Activated CD8-positive, alpha-beta memory T cell treated with anti-CD3 and anti-CD28 coated beads, Interleukin-2, amount 10 ng/mL, durations not matched to agents 7 days and 5 days (primary cell): ENCODE measurements around the gene STX12. TPM values are rescaled to one million over a fixed set of nuclear protein-coding genes. Genes with fewer than 3 reads are reported as not detected.
"Not testable (repeated sequence)": the region's sequence is repeated elsewhere in the genome, so short reads cannot be mapped to it uniquely, and the experiment has no call there.

Experiments used
- ATAC-seq: fragments of 150-1000 bp; cut with Tn5 transposase; one replicate; pipeline ENCODE4 v1.10.0; 2021; ENCODE audit warnings: moderate library complexity
- CTCF ChIA-PET: fragments of 350-600 bp; sonication (Branson Sonifier 250); formaldehyde crosslinking; loops from one replicate; lab custom pipeline; 2021; ENCODE audit warnings: antibody characterized with exemption; lab: Charles Lee
- DNase-seq: peaks from one replicate; pipeline ENCODE4 v3.0.0-alpha.2; 2020
- H3K27ac Mint-ChIP-seq: one replicate; pipeline ENCODE4 v1.8.0; 2021; ENCODE audit warnings: mild to moderate bottlenecking, mixed read lengths
- H3K27me3 Mint-ChIP-seq: one replicate; pipeline ENCODE4 v1.8.0; 2021; ENCODE audit warnings: mixed read lengths
- H3K36me3 Mint-ChIP-seq: one replicate; pipeline ENCODE4 v1.8.0; 2021; ENCODE audit warnings: mild to moderate bottlenecking, mixed read lengths
- H3K4me1 Mint-ChIP-seq: one replicate; pipeline ENCODE4 v1.8.0; 2021; ENCODE audit warnings: mixed read lengths
- H3K4me3 Mint-ChIP-seq: one replicate; pipeline ENCODE4 v1.8.0; 2021; ENCODE audit warnings: mild to moderate bottlenecking, moderate library complexity, mixed read lengths
- H3K9me3 Mint-ChIP-seq: one replicate; pipeline ENCODE4 v1.8.0; 2022; ENCODE audit warnings: low read depth, mixed read lengths
- total RNA-seq, 2 experiments: library from RNA; stranded (reverse); gene quantifications; one replicate each; pipeline ENCODE4 v1.2.3, GENCODE V29; 2021

Gene STX12
- total RNA-seq, 2 experiments from 2014 or later: 20.4 to 29.5 TPM

GRCh38 chr1:27868932-27869718, 96.1 kb downstream of the STX12 start:
- Mint-ChIP-seq H3K4me1 (peaks cover 45% of the 10 kb centered on the region), H3K36me3 (peaks cover 3% of the 10 kb centered on the region), H3K27me3 (no peaks in the 10 kb centered on the region), H3K27ac (peak overlapping the region; percentile 89), H3K4me3 (peak overlapping the region; percentile 55), H3K9me3 (no peaks in the 10 kb centered on the region)
- CTCF ChIA-PET: interaction anchor here (0.7 to 2.7 kb wide), 2 partner anchors 11 to 22 kb away, joined by 4 to 10 read pairs; no protein-coding TSS in a partner anchor
- DNase-seq (peak; percentile 87), ATAC-seq (peak; percentile 58)

DNA sequence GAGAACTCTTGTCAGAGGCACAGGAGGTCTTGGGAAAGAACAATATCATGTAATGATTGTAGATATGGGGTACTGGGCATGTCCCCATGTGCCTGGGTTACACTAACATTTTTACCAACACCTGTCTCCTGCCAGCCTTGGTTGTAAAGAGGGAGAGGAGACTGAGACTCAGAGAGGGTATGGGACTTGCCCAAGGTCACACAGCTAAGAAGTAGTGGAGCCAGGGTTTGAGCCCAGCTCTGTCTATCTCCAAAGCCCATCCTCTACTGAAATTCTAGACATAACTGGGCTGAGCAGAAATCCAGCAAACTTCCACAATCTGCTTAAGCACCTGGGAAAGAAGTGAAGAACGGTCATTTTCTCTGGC, 96.7 kb downstream of the STX12 start:
- ATAC-seq: no peak
- Mint-ChIP-seq H3K27ac (peak overlapping the region; percentile 89), H3K36me3 (peaks cover 3% of the 10 kb centered on the region), H3K27me3 (no peaks in the 10 kb centered on the region), H3K4me3 (peak overlapping the region; percentile 55), H3K9me3 (no peaks in the 10 kb centered on the region), H3K4me1 (peaks cover 42% of the 10 kb centered on the region)
- DNase-seq: no peak
- CTCF ChIA-PET: interaction anchor here (0.7 to 2.7 kb wide), 3 partner anchors 12 to 21 kb away, joined by 3 to 10 read pairs (median 4); no protein-coding TSS in a partner anchor

DNA sequence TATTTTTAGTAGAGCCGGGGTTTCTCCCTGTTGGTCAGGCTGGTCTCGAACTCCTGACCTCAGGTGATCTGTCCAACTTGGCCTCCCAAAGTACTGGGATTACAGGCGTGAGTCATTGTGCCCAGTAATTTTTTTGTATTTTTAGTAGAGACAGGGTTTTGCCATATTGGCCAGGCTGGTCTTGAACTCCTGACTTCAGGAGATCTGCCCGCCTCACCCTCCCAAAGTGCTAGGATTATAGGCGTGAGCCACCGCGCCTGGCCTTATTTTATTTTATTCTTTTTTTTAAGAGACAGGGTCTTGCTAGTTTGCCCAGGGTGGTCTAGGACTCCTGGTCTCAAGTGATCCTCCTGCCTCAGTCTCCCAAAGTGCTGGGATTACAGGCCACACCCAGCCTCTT, 98.1 kb downstream of the STX12 start:
- CTCF ChIA-PET: interaction anchor here (1.3 kb wide), 1 partner anchor 12 kb away, joined by 3 read pairs; no protein-coding TSS in a partner anchor
- H3K9me3 Mint-ChIP-seq, H3K36me3 Mint-ChIP-seq, ATAC-seq, DNase-seq, H3K27me3 Mint-ChIP-seq, H3K4me3 Mint-ChIP-seq, H3K27ac Mint-ChIP-seq: not testable (repeated sequence)
- H3K4me1 Mint-ChIP-seq: peaks cover 45% of the 10 kb centered on the region

DNA sequence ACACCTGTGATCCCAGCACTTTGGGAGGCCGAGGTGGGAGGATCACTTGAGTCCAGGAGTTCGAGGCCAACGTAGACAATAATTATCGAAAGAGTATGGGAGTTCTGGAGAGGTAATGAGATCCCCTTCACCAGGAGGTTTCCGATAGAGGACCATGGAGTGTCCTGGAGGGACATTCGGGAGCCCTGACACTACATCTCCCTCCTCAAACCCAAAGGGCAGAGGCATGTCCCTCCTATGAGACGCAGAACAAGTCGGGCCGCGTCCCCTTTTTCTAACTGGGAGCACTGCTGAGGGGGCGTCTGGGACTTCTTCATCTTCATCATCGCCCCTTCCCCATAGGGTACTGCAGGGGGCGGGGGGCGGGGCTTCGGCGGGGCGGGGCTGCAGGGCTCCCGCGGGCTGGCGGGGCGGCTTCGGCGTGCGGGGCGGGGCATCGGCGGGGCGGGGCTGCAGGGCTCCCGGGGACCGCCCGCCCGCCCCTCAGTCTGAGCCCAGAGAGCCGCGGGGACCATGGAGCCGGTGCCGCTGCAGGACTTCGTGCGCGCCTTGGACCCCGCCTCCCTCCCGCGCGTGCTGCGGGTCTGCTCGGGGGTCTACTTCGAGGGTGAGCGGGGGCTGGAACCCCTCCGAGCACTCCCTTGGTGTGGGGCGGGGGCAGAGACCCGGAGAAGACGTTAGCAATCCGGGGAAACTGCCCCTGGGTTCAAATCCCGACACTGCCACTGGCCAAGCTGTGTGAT, 99.2 kb downstream of the STX12 start, which contains the start of gene THEMIS2:
Gene THEMIS2, plus strand, starts transcription at position 486 of the 743 bp plus-strand sequence. Its CDS starts 28 bp downstream, at position 514.
- Mint-ChIP-seq H3K36me3 (peaks cover 10% of the 10 kb centered on the region), H3K4me1 (peaks cover 48% of the 10 kb centered on the region), H3K27me3 (no peaks in the 10 kb centered on the region), H3K27ac (peak within 1 kb of the TSS; percentile 78), H3K9me3 (no peaks in the 10 kb centered on the region), H3K4me3 (peak within 1 kb of the TSS; percentile 91)
- CTCF ChIA-PET: interaction anchor here (1.0 to 1.2 kb wide), 2 partner anchors 37 to 108 kb away, joined by 3 read pairs; no protein-coding TSS in a partner anchor
- ATAC-seq (peak; percentile 88), DNase-seq (peak; percentile 84)

DNA sequence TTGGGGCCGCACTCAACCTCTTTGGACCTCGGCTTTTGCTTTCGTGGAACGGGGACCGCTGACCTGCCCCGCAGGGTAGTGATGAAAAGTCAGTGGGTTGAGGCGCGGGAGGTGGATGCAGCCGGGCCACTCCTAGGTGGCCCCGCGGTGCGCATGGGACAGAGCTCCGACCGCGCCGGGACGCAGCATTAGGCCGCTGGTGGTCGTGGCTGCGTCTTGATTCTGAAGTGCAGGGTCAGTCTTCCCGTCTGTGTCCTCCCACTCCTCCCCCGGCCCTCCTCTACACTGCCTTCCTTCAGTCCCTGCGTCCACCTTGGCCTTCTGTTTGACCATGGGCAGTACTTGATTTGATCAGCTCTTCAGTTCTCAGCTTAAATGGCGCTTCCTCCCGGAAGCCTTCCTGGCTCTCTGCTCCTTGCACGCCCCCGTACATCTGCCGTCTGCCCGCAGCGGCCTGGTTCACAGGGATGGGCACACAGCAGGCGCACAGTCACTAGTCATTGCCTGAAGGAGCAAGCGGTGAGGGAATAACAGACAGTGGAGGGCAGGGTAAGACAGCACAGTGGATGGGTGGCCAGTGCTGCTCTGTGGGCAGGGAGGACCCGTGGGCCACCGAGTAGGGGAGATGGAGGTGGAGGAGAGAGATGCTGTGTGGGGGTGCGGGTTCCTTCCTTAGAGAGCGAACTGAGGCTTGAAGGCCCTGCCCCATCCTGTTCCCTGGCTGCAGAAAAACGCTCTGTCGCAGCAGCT, 100.0 kb downstream of the STX12 start:
- CTCF ChIA-PET: interaction anchor here (1.0 to 2.1 kb wide), 4 partner anchors 13 to 107 kb away, joined by 3 to 6 read pairs (median 4); no protein-coding TSS in a partner anchor
- peaks cover 10% of the 10 kb centered on the region for H3K36me3 Mint-ChIP-seq
- H3K27ac Mint-ChIP-seq: peak overlapping the region; percentile 78
- peaks cover 47% of the 10 kb centered on the region for H3K4me1 Mint-ChIP-seq
- H3K9me3 Mint-ChIP-seq: no peaks in the 10 kb centered on the region
- DNase-seq (peak; percentile 56), ATAC-seq (peak; percentile 52)
- peak overlapping the region; percentile 91 for H3K4me3 Mint-ChIP-seq
- no peaks in the 10 kb centered on the region for H3K27me3 Mint-ChIP-seq

DNA sequence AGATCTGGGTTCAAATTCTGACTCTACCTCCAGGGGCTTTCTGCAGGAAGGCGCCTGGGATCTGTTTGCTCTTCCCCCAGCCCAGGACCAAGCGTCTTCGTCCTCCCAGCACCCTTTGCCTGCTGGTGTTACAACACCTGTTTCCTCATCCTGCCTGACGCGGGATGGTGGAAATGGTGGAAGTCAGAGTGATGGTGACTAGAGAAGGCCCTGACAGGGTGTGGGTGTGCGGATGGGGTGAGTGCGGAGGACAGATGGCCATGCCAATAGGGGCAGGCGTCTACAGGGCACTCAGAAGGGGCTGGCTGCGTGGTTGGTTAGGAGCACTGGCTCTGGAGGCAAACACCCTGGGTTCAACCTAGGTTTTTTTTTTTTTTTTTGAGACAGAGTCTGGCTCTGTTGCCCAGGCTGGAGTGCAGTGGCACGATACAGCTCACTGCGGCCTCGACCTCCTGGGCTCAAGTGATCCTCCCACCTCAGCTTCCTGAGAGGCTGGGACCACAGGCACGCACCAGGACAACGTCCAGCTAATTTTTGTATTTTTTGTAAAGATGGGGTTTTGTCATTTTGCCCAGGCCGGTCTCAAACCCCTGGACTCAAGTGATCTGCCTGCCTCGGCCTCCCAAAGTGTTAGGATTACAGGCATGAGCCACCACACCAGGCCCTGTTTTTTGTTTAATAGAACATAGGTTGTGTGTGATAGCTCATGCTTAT, 100.8 kb downstream of the STX12 start:
- Mint-ChIP-seq H3K36me3 (peaks cover 15% of the 10 kb centered on the region), H3K9me3 (no peaks in the 10 kb centered on the region), H3K4me1 (peaks cover 44% of the 10 kb centered on the region), H3K27me3 (no peaks in the 10 kb centered on the region), H3K4me3 (peak overlapping the region; percentile 91), H3K27ac (peak overlapping the region; percentile 12)
- CTCF ChIA-PET: interaction anchor here (0.9 to 2.1 kb wide), 4 partner anchors 12 to 64 kb away, joined by 3 to 6 read pairs (median 4); no protein-coding TSS in a partner anchor
- DNase-seq (no peak), ATAC-seq (no peak)

Other genes starting within 250 kb of the STX12 start
- gene AHDC1, start 169.1 kb upstream of the STX12 start, total RNA-seq: 10 to 100 TPM; 15.8 to 18.5 TPM
- 1 to 10 TPM in 1 of 2 experiments, under 1 TPM in 1; 0.30 to 1.8 TPM for gene FGR, start 138.0 kb upstream of the STX12 start, total RNA-seq
- gene IFI6, start 101.0 kb upstream of the STX12 start, total RNA-seq: 1,000 to 10,000 TPM in 1 of 2 experiments, 100 to 1,000 TPM in 1; 461 to 1,077 TPM
- 10 to 100 TPM; 11.8 to 13.2 TPM for gene FAM76A, start 47.3 kb upstream of the STX12 start, total RNA-seq
- gene PPP1R8, start 57.6 kb downstream of the STX12 start, total RNA-seq: 10 to 100 TPM; 57.4 to 68.7 TPM
- gene THEMIS2, start 99.3 kb downstream of the STX12 start, total RNA-seq: 10 to 100 TPM; 23.4 to 30.7 TPM
- 10 to 100 TPM; 63.0 to 72.1 TPM for gene RPA2, start 141.4 kb downstream of the STX12 start, total RNA-seq
- gene SMPDL3B, start 161.8 kb downstream of the STX12 start, total RNA-seq: 1 to 10 TPM in 1 of 2 experiments, under 1 TPM in 1; 0.40 to 1.4 TPM
- 1 to 10 TPM; 5.2 to 6.6 TPM for gene XKR8, start 186.8 kb downstream of the STX12 start, total RNA-seq